ENCODE data around the gene NAA50.

DNA sequence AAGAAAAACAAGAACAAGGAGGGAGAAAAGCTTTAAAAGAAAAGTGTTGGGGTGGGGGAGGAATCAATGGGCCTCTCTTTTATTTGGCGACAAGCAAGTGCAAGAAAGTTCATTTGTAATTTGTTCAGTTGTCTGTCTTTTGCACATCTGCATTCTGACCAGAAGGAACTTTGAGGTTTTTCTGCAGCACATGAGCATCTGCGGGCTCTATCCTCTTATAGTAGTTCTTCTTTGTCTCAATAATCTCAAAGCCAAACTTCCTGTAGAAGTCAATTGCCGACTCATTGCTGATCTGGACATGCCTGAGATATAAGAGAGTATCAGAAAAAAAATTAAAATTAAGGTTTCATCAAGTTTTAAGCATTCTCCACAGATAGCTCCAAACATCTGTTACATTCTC, 24.4 kb downstream of the NAA50 start:
- TF ChIP-seq, protein P1, sequence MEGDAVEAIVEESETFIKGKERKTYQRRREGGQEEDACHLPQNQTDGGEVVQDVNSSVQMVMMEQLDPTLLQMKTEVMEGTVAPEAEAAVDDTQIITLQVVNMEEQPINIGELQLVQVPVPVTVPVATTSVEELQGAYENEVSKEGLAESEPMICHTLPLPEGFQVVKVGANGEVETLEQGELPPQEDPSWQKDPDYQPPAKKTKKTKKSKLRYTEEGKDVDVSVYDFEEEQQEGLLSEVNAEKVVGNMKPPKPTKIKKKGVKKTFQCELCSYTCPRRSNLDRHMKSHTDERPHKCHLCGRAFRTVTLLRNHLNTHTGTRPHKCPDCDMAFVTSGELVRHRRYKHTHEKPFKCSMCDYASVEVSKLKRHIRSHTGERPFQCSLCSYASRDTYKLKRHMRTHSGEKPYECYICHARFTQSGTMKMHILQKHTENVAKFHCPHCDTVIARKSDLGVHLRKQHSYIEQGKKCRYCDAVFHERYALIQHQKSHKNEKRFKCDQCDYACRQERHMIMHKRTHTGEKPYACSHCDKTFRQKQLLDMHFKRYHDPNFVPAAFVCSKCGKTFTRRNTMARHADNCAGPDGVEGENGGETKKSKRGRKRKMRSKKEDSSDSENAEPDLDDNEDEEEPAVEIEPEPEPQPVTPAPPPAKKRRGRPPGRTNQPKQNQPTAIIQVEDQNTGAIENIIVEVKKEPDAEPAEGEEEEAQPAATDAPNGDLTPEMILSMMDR (tag by site-specific recombination; IDR thresholded peaks at IDR 0.05): no peak
- no peak for TF ChIP-seq ZNF792 (tag by site-specific recombination; IDR thresholded peaks at IDR 0.05)
- no peak for TF ChIP-seq ZNF658 (tag by site-specific recombination; IDR thresholded peaks at IDR 0.05)
- TF ChIP-seq, protein P2, sequence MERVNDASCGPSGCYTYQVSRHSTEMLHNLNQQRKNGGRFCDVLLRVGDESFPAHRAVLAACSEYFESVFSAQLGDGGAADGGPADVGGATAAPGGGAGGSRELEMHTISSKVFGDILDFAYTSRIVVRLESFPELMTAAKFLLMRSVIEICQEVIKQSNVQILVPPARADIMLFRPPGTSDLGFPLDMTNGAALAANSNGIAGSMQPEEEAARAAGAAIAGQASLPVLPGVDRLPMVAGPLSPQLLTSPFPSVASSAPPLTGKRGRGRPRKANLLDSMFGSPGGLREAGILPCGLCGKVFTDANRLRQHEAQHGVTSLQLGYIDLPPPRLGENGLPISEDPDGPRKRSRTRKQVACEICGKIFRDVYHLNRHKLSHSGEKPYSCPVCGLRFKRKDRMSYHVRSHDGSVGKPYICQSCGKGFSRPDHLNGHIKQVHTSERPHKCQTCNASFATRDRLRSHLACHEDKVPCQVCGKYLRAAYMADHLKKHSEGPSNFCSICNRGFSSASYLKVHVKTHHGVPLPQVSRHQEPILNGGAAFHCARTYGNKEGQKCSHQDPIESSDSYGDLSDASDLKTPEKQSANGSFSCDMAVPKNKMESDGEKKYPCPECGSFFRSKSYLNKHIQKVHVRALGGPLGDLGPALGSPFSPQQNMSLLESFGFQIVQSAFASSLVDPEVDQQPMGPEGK (tag by site-specific recombination; IDR thresholded peaks at IDR 0.05): no peak
- TF ChIP-seq, protein P3, sequence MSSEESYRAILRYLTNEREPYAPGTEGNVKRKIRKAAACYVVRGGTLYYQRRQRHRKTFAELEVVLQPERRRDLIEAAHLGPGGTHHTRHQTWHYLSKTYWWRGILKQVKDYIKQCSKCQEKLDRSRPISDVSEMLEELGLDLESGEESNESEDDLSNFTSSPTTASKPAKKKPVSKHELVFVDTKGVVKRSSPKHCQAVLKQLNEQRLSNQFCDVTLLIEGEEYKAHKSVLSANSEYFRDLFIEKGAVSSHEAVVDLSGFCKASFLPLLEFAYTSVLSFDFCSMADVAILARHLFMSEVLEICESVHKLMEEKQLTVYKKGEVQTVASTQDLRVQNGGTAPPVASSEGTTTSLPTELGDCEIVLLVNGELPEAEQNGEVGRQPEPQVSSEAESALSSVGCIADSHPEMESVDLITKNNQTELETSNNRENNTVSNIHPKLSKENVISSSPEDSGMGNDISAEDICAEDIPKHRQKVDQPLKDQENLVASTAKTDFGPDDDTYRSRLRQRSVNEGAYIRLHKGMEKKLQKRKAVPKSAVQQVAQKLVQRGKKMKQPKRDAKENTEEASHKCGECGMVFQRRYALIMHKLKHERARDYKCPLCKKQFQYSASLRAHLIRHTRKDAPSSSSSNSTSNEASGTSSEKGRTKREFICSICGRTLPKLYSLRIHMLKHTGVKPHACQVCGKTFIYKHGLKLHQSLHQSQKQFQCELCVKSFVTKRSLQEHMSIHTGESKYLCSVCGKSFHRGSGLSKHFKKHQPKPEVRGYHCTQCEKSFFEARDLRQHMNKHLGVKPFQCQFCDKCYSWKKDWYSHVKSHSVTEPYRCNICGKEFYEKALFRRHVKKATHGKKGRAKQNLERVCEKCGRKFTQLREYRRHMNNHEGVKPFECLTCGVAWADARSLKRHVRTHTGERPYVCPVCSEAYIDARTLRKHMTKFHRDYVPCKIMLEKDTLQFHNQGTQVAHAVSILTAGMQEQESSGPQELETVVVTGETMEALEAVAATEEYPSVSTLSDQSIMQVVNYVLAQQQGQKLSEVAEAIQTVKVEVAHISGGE (tag by site-specific recombination; conservative IDR thresholded peaks at IDR 0.05; ENCODE audit: low read depth): no peak
- TF ChIP-seq ZNF211 (tag by site-specific recombination; IDR thresholded peaks at IDR 0.05; ENCODE audit: low read depth): no peak
- no peak for TF ChIP-seq ZNF610 (tag by site-specific recombination; IDR thresholded peaks at IDR 0.05; ENCODE audit: borderline replicate concordance)
- TF ChIP-seq BCL11A (tag by site-specific recombination; IDR thresholded peaks at IDR 0.05; ENCODE audit: low read depth): no peak
- TF ChIP-seq ZNF311 (tag by site-specific recombination; IDR thresholded peaks at IDR 0.05; ENCODE audit: borderline replicate concordance): no peak
- no peak for TF ChIP-seq ZNF571 (tag by site-specific recombination; IDR thresholded peaks at IDR 0.05)
